Breast epithelium (tissue), 4 donors: ENCODE results near the gene MAPRE3. TPM values are rescaled to one million over a fixed set of nuclear protein-coding genes. Genes with fewer than 3 reads are reported as not detected.

Experiments
- DNase-seq, 2 donors: peaks; one replicate each; pipeline ENCODE4 v3.0.0-alpha.2; 2019; ENCODE audit warnings: low spot score in 2 of 2
- H3K27ac ChIP-seq, 2 donors: fragments of 200-600 bp; sonication (generic) in 1 of 2; one replicate each; pipeline ENCODE4 v1.5.1; 2016 to 2019; ENCODE audit warnings: mild to moderate bottlenecking in 1 of 2
- H3K27me3 ChIP-seq, 2 donors: fragments of 200-600 bp; sonication (generic) in 1 of 2; one replicate each; pipeline versions ENCODE4 v1.5.1 to v1.6.0; 2017 to 2019; ENCODE audit warnings: control low read depth in 1 of 2, mild to moderate bottlenecking in 1 of 2
- H3K36me3 ChIP-seq: fragments of 200-600 bp; one replicate; pipeline ENCODE4 v1.5.1; 2019
- H3K4me1 ChIP-seq, 2 donors: fragments of 200-600 bp; sonication (generic); one replicate each; pipeline ENCODE4 v1.5.1; 2016 to 2019; ENCODE audit warnings: control low read depth in 1 of 2
- H3K4me3 ChIP-seq, 3 donors: fragments of 200-600 bp; sonication (generic); 1 replicate in 2 of 3; 2 replicates in 1 of 3; pipeline ENCODE4 v1.5.1; 2016 to 2019; ENCODE audit warnings: mild to moderate bottlenecking in 3 of 3, moderate library complexity in 2 of 3
- H3K9me3 ChIP-seq, 2 donors: fragments of 200-600 bp; sonication (generic) in 1 of 2; one replicate each; pipeline ENCODE4 v1.5.1; 2016 to 2019; ENCODE audit warnings: control low read depth in 1 of 2
- POLR2A ChIP-seq: fragments of 450-650 bp; IDR thresholded peaks from one replicate; pipeline ENCODE4 v1.6.1; 2016; ENCODE audit warnings: antibody characterized with exemption, mild to moderate bottlenecking, moderate library complexity
- POLR2AphosphoS5 ChIP-seq, 3 donors: sonication (generic); formaldehyde crosslinking; IDR thresholded peaks; one replicate each; pipeline ENCODE4 v1.6.1; 2017; ENCODE audit warnings: antibody characterized with exemption in 3 of 3
- intact Hi-C: fragments of 100-400 bp; cut with DNase I; formaldehyde crosslinking; loops from one replicate; pipeline ENCODE4 v1.15.1; 2023; ENCODE audit warnings: low total_unique reads
- total RNA-seq, 3 donors: library from RNA; depleted of rRNA; stranded (reverse); fragments of >200 nt; gene quantifications; one replicate each; pipeline ENCODE4 v1.1.0, GENCODE V29; 2016
- TF ChIP-seq, protein P1 (sequence below), 3 donors: fragments of 450-650 bp; IDR thresholded peaks; one replicate each; pipeline ENCODE4 v1.5.1; 2016 to 2017; ENCODE audit warnings: antibody characterized with exemption in 3 of 3, mild to moderate bottlenecking in 3 of 3, moderate library complexity in 3 of 3

The MAPRE3 gene
- total RNA-seq, 3 donors from 2014 or later, result 10.6 to 21.3 (median 19.9) TPM

DNA sequence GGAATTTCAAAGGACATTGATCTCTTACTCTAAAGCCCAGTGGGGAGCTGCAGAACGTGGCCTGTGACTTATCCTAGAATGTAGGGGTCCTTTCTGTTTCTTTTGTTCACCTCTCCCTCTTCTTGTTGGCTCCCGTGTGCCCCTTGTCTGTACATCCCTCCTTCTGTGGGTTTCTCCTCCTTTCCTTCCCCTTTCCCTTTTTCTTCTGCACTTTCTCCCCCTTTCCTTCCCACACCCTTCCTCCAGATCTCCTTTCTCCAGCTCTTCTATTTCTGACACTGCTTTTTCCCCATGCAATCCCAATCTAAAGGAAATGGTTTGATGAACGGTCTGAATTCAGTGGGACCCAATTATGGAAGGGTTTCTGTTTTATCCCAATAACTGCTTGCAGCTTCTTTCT lies 35.5 kb upstream of the MAPRE3 start:
- no peak for TF ChIP-seq POLR2A
- no peak for TF ChIP-seq POLR2AphosphoS5 (IDR thresholded peaks at IDR 0.05)
- TF ChIP-seq, protein P1, sequence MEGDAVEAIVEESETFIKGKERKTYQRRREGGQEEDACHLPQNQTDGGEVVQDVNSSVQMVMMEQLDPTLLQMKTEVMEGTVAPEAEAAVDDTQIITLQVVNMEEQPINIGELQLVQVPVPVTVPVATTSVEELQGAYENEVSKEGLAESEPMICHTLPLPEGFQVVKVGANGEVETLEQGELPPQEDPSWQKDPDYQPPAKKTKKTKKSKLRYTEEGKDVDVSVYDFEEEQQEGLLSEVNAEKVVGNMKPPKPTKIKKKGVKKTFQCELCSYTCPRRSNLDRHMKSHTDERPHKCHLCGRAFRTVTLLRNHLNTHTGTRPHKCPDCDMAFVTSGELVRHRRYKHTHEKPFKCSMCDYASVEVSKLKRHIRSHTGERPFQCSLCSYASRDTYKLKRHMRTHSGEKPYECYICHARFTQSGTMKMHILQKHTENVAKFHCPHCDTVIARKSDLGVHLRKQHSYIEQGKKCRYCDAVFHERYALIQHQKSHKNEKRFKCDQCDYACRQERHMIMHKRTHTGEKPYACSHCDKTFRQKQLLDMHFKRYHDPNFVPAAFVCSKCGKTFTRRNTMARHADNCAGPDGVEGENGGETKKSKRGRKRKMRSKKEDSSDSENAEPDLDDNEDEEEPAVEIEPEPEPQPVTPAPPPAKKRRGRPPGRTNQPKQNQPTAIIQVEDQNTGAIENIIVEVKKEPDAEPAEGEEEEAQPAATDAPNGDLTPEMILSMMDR (IDR thresholded peaks at IDR 0.05), result no peak
- no peaks in the 10 kb centered on the region for H3K36me3 ChIP-seq
- no peak overlapping the region for H3K27ac ChIP-seq
- intact Hi-C loops, result no loop called here
- H3K27me3 ChIP-seq, result peaks cover 0 to 2% of the 10 kb centered on the region in 2 donors
- no peaks in the 10 kb centered on the region for H3K4me1 ChIP-seq
- no peak overlapping the region for H3K4me3 ChIP-seq
- no peaks in the 10 kb centered on the region for H3K9me3 ChIP-seq
- no peak for DNase-seq

DNA sequence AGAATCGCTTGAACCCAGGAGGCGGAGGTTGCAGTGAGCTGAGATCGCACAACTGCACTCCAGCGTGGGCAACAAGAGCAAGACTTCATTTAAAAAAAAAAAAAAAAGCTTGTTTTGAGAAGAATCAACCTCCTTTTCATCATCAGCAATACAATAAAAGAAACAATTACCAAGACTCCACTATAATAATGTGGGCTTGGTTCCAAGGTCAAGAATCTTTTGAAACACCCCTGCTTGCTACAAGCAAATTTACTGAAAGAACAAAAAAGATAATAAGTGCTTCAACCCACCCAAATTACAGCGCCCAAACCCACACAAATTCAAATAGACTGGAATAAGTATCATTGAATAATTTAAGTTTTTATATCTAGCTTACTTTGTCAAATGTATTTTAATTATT lies 33.6 kb upstream of the MAPRE3 start:
- Histone ChIP-seq H3K4me3 (no peak overlapping the region), H3K27me3 (no peaks in the 10 kb centered on the region), H3K27ac (no peak overlapping the region), H3K9me3 (no peaks in the 10 kb centered on the region), H3K4me1 (no peaks in the 10 kb centered on the region), H3K36me3 (no peaks in the 10 kb centered on the region)
- DNase-seq, result no peak
- TF ChIP-seq POLR2AphosphoS5 (IDR thresholded peaks at IDR 0.05) (no peak), POLR2A (no peak)
- TF ChIP-seq, protein P1 (IDR thresholded peaks at IDR 0.05), result no peak
- intact Hi-C loops, result no loop called here

DNA sequence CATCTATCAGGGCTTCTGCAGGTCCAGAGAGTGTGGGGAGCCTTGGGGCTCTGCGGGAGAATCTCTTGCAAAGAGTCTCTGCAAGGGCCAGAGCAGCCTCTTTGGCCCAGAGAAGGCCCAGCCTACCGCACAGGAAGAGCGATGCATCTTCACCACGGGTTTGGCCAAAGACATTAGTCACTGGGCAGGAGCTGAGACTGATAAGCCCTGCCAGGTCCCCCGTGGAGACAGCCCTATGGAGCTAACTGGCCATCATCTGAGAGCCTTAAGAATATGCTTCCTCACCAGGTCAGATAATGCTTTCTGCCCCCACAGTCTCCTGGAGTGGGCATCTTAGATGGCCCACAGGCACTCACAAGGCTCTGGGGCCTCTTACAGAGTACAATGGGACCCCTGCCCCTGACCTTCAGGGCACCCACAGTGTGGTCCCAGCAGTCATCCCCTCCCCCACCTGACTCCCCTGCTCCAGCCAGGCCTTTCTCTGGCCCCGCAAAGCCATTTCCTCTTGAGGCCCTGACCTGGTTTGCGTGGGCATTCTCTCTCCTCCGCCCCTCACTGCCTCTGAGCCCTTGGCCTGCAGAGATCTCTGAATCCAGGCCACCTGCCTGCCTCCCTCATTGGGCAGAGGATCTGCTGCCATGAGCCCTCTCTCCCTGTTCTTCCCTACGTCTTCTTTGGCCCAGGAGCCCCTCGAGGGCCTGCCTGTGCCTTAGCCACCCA lies 31.9 kb upstream of the MAPRE3 start:
- H3K4me1 ChIP-seq, result no peaks in the 10 kb centered on the region
- no peak overlapping the region for H3K4me3 ChIP-seq
- intact Hi-C loops, result no loop called here
- TF ChIP-seq POLR2A (no peak), POLR2AphosphoS5 (IDR thresholded peaks at IDR 0.05) (no peak)
- TF ChIP-seq, protein P1 (IDR thresholded peaks at IDR 0.05), result no peak
- DNase-seq, result no peak
- no peaks in the 10 kb centered on the region for H3K9me3 ChIP-seq
- H3K27ac ChIP-seq, result no peak overlapping the region
- no peaks in the 10 kb centered on the region for H3K36me3 ChIP-seq
- H3K27me3 ChIP-seq, result peaks cover 0 to 9% of the 10 kb centered on the region in 2 donors

DNA sequence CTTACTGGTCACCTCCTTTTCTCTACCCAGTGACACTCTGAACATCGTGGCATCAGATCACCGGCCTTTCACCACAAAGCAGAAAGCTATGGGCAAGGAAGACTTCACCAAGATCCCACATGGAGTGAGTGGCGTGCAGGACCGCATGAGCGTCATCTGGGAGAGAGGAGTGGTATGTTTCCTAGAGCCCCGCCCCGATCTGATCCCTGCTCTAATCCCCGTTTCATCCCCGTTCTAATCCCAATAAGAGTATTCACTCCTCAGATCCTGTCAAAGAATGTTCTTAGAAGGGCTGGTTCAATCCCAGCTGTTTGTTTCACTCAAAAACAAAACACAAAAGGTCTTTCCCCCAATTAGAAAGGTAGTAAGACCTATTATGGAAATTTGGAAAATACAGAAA lies 30.4 kb upstream of the MAPRE3 start:
- Histone ChIP-seq H3K36me3 (no peaks in the 10 kb centered on the region), H3K27me3 (peaks cover 0 to 21% of the 10 kb centered on the region in 2 donors), H3K4me1 (no peaks in the 10 kb centered on the region), H3K4me3 (no peak overlapping the region), H3K9me3 (no peaks in the 10 kb centered on the region), H3K27ac (no peak overlapping the region)
- DNase-seq, result no peak
- intact Hi-C loops, result no loop called here
- TF ChIP-seq POLR2AphosphoS5 (IDR thresholded peaks at IDR 0.05) (no peak), POLR2A (no peak)
- TF ChIP-seq, protein P1 (IDR thresholded peaks at IDR 0.05), result no peak

DNA sequence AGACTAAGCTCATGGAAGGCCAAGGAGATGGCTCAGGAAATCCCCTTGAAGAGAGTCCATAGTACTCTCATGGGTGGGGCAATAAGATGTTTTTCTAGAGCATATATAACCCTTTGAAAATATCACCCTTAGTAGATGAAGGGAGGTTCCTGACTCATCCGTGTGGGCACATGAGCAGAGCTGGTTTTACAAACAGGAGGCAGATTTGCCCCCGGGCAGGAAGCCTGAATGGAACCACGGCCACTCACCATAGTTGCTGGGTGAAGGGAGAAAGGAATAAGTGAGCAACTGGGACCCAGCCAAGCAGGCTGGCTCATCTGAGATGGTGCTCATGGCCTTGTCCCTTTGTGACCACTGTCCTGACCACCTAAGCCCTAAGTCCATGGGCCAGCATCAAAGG lies 29.0 kb upstream of the MAPRE3 start:
- no peak overlapping the region for H3K27ac ChIP-seq
- H3K36me3 ChIP-seq, result no peaks in the 10 kb centered on the region
- no peak for TF ChIP-seq POLR2A
- TF ChIP-seq, protein P1 (IDR thresholded peaks at IDR 0.05), result no peak
- no peak for TF ChIP-seq POLR2AphosphoS5 (IDR thresholded peaks at IDR 0.05)
- no peaks in the 10 kb centered on the region for H3K4me1 ChIP-seq
- H3K27me3 ChIP-seq, result peaks cover 0 to 28% of the 10 kb centered on the region in 2 donors
- intact Hi-C loops, result no loop called here
- H3K9me3 ChIP-seq, result no peaks in the 10 kb centered on the region
- H3K4me3 ChIP-seq, result no peak overlapping the region
- no peak for DNase-seq
